ENCODE data around the gene FGFR1OP2. TPM values are rescaled to one million over a fixed set of nuclear protein-coding genes. Genes with fewer than 3 reads are reported as not detected.

FGFR1OP2 gene
- total and polyA plus RNA-seq, 4 donors: 31.4 to 67.4 (median 57.8) TPM

DNA sequence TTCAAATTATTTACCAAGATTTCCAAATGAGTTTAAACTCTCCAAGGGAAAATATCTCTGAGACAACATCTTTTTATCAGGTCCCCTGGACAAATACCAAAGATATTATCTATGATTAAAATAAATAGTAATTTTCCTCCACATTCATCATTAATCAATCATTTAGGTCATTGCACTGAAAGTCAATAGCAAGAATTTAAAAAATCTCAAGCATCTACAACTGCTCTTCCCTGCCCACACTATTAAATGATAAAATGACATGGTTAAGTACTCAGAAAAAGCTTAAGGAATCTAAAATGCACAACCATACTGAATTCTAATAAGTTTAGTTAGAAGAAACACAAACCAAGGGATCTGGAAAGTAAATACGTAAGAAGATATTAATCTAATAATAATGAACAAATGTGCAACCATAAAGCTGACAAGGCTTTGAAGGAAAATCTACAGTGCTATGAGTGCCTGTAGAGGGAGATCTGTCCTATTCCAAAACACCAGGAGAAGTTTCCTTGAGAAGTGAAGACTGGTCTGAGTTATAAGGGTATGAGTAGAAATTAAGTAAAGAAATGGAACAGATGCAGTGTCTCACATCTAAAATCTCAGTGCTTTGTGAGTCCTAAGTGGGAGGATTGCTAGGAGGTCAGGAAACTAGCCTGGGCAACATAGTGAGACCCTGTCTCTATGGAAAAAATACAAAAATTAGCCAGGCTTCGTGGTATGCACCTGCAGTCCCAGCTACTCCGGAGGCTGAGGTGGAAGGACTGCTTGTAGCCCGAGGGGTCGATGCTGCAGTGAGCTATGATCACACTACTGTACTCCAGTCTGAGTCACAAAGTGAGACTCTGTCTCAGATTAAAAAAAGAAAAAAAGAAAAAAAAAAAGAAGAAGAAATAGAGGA lies 19.7 kb upstream of the FGFR1OP2 start:
- WGBS, 2 donors: 75 to 80% methylated on average over 5 of the region's 5 CpGs

DNA sequence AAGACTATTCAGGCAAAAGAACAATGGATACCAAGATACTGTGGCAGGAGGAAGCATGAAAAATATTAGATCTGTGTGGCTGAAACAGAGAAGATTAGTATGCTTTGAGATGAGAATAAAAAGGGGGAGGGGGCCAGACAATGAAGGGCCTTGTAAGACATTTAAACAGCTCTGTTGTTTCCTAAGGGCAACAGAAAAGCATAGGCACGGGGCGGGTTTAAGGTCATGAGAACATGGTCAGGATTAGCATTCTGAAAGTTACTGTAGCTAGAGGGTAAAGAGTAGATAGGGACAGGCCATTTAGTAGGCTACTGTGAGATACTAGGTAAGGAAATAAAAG lies 19.1 kb upstream of the FGFR1OP2 start:
- DNase-seq (no peak), ATAC-seq (ENCODE audit: low FRiP score) (no peak)
- Histone ChIP-seq H3K36me3 (ENCODE audit: control insufficient read depth in 1 of 2, insufficient read depth in 2 of 2, low read length in 1 of 2) (no peaks in the 10 kb centered on the region), H3K27ac (ENCODE audit: low read depth in 1 of 2, low read length in 2 of 2) (no peak overlapping the region), H3K9me3 (ENCODE audit: control insufficient read depth, low read length) (no peaks in the 10 kb centered on the region), H3K4me1 (ENCODE audit: control insufficient read depth in 1 of 2, insufficient read depth in 2 of 2, low read length in 2 of 2) (no peaks in the 10 kb centered on the region), H3K4me3 (ENCODE audit: low read length in 2 of 2) (no peak overlapping the region), H3K27me3 (ENCODE audit: control insufficient read depth in 1 of 2, insufficient read depth in 2 of 2, low read length in 1 of 2) (no peaks in the 10 kb centered on the region)
- intact Hi-C loops (cut with DNase I): no loop called here
- WGBS, 2 donors: 87 to 94% methylated on average over 2 of the region's 2 CpGs

More for the DNA sequence above, 19.7 kb upstream of the FGFR1OP2 start:
- ATAC-seq (ENCODE audit: low FRiP score) (no peak), DNase-seq (no peak)
- Histone ChIP-seq H3K4me3 (ENCODE audit: low read length in 2 of 2) (no peak overlapping the region), H3K27me3 (ENCODE audit: control insufficient read depth in 1 of 2, insufficient read depth in 2 of 2, low read length in 1 of 2) (no peaks in the 10 kb centered on the region), H3K36me3 (ENCODE audit: control insufficient read depth in 1 of 2, insufficient read depth in 2 of 2, low read length in 1 of 2) (no peaks in the 10 kb centered on the region), H3K9me3 (ENCODE audit: control insufficient read depth, low read length) (no peaks in the 10 kb centered on the region), H3K27ac (ENCODE audit: low read depth in 1 of 2, low read length in 2 of 2) (no peak overlapping the region), H3K4me1 (ENCODE audit: control insufficient read depth in 1 of 2, insufficient read depth in 2 of 2, low read length in 2 of 2) (no peaks in the 10 kb centered on the region)
- intact Hi-C loops (cut with DNase I): no loop called here

DNA sequence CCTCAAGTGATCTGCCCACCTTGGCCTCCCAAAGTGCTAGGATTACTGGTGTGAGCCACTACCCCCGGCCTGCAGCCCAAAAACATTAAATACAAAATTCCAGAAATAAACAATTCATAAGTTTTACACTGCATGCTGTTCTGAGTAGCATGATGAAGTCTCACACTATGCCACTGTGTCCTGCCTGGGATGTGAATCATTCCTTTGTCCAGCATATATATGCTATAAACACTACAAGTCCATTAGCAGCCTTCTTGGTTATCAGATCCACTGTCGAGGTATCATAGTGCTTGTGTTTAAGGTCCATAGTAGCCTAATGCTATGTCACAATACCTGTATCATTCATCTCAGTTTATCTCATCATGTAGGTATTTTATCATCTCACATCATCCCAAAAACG lies 16.4 kb upstream of the FGFR1OP2 start:
- H3K9me3 ChIP-seq (ENCODE audit: control insufficient read depth, low read length): no peaks in the 10 kb centered on the region
- no peaks in the 10 kb centered on the region for H3K4me1 ChIP-seq (ENCODE audit: control insufficient read depth in 1 of 2, insufficient read depth in 2 of 2, low read length in 2 of 2)
- H3K36me3 ChIP-seq (ENCODE audit: control insufficient read depth in 1 of 2, insufficient read depth in 2 of 2, low read length in 1 of 2): peaks cover 1 to 7% of the 10 kb centered on the region in 2 donors
- no peak for ATAC-seq (ENCODE audit: low FRiP score)
- intact Hi-C loops (cut with DNase I): no loop called here
- no peak for DNase-seq
- H3K4me3 ChIP-seq (ENCODE audit: low read length in 2 of 2): no peak overlapping the region
- no peak overlapping the region for H3K27ac ChIP-seq (ENCODE audit: low read depth in 1 of 2, low read length in 2 of 2)
- WGBS, 2 donors: 89 to 92% methylated on average over 3 of the region's 3 CpGs
- no peaks in the 10 kb centered on the region for H3K27me3 ChIP-seq (ENCODE audit: control insufficient read depth in 1 of 2, insufficient read depth in 2 of 2, low read length in 1 of 2)

DNA sequence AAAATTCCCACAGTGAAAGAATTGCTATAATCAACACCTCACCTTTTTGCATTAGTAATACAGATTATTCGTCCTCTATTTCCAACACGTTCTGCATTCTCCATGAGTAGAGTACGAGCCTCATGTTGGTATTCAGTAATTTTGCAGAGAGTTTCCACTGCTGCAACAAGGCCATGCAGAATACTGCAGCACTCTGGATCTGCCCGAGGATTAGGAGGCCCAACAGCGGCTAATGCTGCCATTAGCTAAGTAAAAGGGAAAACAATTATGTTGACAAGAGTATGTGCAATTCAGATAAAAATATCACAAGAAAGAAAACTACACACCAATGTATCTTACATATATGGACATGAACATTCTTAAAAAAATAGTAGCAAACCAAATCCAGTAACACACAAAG lies 9.6 kb upstream of the FGFR1OP2 start:
- H3K4me3 ChIP-seq (ENCODE audit: low read length in 2 of 2): no peak overlapping the region
- ATAC-seq (ENCODE audit: low FRiP score) (no peak), DNase-seq (no peak)
- WGBS, 2 donors: 91 to 93% methylated on average over 5 of the region's 5 CpGs
- no peaks in the 10 kb centered on the region for H3K9me3 ChIP-seq (ENCODE audit: control insufficient read depth, low read length)
- H3K27me3 ChIP-seq (ENCODE audit: control insufficient read depth in 1 of 2, insufficient read depth in 2 of 2, low read length in 1 of 2): no peaks in the 10 kb centered on the region
- no peaks in the 10 kb centered on the region for H3K4me1 ChIP-seq (ENCODE audit: control insufficient read depth in 1 of 2, insufficient read depth in 2 of 2, low read length in 2 of 2)
- intact Hi-C loops (cut with DNase I): no loop called here
- no peak overlapping the region for H3K27ac ChIP-seq (ENCODE audit: low read depth in 1 of 2, low read length in 2 of 2)
- H3K36me3 ChIP-seq (ENCODE audit: control insufficient read depth in 1 of 2, insufficient read depth in 2 of 2, low read length in 1 of 2): peaks cover 1 to 10% of the 10 kb centered on the region in 2 donors

DNA sequence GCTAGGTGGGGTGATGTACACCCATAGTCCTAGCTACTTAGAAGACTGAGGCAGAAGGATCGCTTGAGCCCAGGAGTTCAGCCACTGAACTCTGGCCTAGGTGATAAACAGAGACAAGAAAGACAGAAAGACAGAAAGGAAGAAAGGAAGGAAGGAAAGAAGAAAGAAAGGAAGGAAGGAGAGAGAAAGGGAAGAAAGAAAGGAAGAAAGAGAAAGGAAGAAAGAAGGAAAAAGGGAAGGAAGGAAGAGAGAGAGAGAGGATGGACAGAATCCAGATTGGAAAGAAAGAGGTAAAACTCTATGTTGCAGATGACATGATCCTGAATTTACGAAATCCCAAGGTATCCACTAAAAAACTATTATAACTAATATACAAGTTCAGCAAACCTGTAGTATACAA lies 8.7 kb upstream of the FGFR1OP2 start:
- intact Hi-C loops (cut with DNase I): no loop called here
- H3K36me3 ChIP-seq (ENCODE audit: control insufficient read depth in 1 of 2, insufficient read depth in 2 of 2, low read length in 1 of 2): peaks cover 1 to 10% of the 10 kb centered on the region in 2 donors
- no peak overlapping the region for H3K4me3 ChIP-seq (ENCODE audit: low read length in 2 of 2)
- no peaks in the 10 kb centered on the region for H3K4me1 ChIP-seq (ENCODE audit: control insufficient read depth in 1 of 2, insufficient read depth in 2 of 2, low read length in 2 of 2)
- H3K27me3 ChIP-seq (ENCODE audit: control insufficient read depth in 1 of 2, insufficient read depth in 2 of 2, low read length in 1 of 2): no peaks in the 10 kb centered on the region
- ATAC-seq (ENCODE audit: low FRiP score) (no peak), DNase-seq (no peak)
- no peak overlapping the region for H3K27ac ChIP-seq (ENCODE audit: low read depth in 1 of 2, low read length in 2 of 2)
- 99 to 100% methylated on average over 2 of the region's 2 CpGs for WGBS, 2 donors
- no peaks in the 10 kb centered on the region for H3K9me3 ChIP-seq (ENCODE audit: control insufficient read depth, low read length)

DNA sequence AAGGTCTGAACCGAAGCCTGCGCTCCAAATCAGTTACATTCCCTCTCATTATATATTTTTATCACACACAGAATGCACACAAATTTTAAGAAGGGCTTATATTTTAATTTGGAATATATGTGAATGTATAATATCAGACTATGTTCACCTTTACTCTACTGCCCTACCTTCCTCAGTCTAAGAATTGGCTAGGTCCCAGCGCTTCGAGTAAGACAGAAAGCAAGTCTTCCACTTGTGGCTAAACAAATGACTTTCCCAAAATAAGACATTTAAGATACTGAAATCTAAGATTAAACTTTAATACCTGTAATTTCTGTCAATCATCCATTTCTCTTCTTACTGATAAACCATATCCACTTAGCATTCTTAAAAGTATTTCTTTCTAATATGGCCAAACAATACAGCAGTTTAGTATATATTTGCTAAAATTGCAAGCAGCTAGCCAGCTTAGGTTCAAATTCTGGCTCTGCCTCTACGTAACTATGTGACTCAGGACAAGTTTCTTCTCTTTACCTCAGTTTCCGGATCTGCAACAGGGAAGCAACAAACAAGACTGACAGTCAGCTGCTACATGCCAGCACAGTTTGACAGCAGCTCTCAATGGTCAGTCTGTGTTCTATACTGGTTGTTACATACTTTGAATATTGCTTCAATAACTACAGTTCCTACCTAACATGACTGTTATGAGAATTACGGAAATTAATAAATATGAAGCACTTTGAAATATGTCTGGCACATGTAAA lies 2.5 kb upstream of the FGFR1OP2 start:
- DNase-seq: no peak
- H3K9me3 ChIP-seq (ENCODE audit: control insufficient read depth, low read length): no peaks in the 10 kb centered on the region
- no peak for ATAC-seq (ENCODE audit: low FRiP score)
- intact Hi-C loops (cut with DNase I): loop anchor here (5.0 kb wide), 1 partner anchor 76 kb away; the partner anchor contains the start of gene TM7SF3 (in 2 of the 2)
- H3K4me3 ChIP-seq (ENCODE audit: low read length in 2 of 2): no peak overlapping the region
- WGBS, 2 donors: 73 to 74% methylated on average over 7 of the region's 7 CpGs
- no peak overlapping the region for H3K27ac ChIP-seq (ENCODE audit: low read depth in 1 of 2, low read length in 2 of 2)
- peaks cover 0 to 3% of the 10 kb centered on the region in 2 donors for H3K36me3 ChIP-seq (ENCODE audit: control insufficient read depth in 1 of 2, insufficient read depth in 2 of 2, low read length in 1 of 2)
- no peaks in the 10 kb centered on the region for H3K4me1 ChIP-seq (ENCODE audit: control insufficient read depth in 1 of 2, insufficient read depth in 2 of 2, low read length in 2 of 2)
- no peaks in the 10 kb centered on the region for H3K27me3 ChIP-seq (ENCODE audit: control insufficient read depth in 1 of 2, insufficient read depth in 2 of 2, low read length in 1 of 2)

DNA sequence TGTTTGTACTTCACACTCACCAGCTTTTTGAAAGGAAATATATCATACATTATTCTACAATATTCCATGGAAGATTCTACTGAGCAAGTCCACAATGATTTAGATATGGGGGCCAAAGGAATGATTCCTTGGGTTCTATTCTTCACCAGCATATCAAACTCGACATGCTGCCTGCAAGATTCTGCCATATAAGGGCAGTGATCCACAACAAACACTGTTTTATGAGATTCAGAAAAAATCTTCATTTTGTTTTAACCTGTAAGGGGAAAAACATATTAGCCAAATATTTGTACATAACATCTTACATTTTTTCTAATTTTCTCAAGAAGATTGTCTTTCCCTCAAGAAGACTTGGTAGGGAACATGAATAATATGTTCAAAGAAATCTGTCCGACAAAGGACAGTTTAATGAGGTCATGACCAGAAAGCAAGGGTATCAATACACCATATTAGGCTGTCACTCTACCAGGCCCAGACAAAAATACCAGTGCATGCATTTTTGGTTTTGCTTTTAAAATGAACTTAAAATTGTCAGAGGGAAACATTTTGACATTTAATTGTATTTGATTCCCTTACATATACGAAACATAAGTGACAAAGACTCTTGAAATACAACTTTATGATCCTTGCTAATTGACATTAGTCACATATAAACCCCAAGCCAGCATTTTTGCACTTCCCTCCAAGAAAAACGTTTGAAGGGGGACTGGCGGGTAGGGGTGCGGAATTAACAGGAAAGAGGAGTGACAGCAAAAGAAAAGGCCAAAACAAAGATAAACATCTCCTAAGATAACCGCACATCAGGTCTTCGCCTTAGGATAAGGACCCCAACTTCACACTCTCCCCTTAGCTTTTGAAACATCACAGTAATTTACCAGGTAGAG lies 1.5 kb upstream of the FGFR1OP2 start:
- no peaks in the 10 kb centered on the region for H3K27me3 ChIP-seq (ENCODE audit: control insufficient read depth in 1 of 2, insufficient read depth in 2 of 2, low read length in 1 of 2)
- DNase-seq (no peak), ATAC-seq (ENCODE audit: low FRiP score) (no peak)
- 7 to 8% methylated on average over 8 of the region's 8 CpGs for WGBS, 2 donors
- no peaks in the 10 kb centered on the region for H3K4me1 ChIP-seq (ENCODE audit: control insufficient read depth in 1 of 2, insufficient read depth in 2 of 2, low read length in 2 of 2)
- intact Hi-C loops (cut with DNase I): loop anchor here (5.0 kb wide), 1 partner anchor 76 kb away; the partner anchor contains the start of gene TM7SF3 (in 2 of the 2)
- peak overlapping the region; percentile 52 to 53 for H3K4me3 ChIP-seq (ENCODE audit: low read length in 2 of 2)
- H3K27ac ChIP-seq (ENCODE audit: low read depth in 1 of 2, low read length in 2 of 2): no peak overlapping the region
- peaks cover 0 to 3% of the 10 kb centered on the region in 2 donors for H3K36me3 ChIP-seq (ENCODE audit: control insufficient read depth in 1 of 2, insufficient read depth in 2 of 2, low read length in 1 of 2)
- H3K9me3 ChIP-seq (ENCODE audit: control insufficient read depth, low read length): no peaks in the 10 kb centered on the region

DNA sequence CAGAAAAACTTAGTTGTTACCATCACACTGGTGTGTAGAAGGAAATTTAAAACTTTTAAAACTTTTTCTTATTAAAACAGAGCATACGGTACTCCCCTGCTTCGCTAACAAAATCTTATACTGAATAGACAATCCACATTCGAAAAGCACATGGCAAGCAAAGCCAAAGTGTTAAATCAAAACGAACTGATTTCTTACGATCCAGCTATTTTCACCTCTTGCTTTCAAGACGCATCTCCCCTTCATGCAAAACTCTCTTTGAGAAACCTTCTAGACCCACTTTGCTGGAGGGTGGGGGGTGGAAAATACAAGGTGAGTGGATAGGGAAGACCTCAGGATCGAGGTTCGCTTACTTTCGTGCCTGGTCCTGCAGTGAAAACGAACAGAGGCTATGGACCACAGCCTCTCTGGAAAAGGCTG lies 817 bp upstream of the FGFR1OP2 start:
- DNase-seq (no peak), ATAC-seq (ENCODE audit: low FRiP score) (no peak)
- Histone ChIP-seq H3K27ac (ENCODE audit: low read depth in 1 of 2, low read length in 2 of 2) (peak overlapping the region in 1 of 2 donors; percentile 41), H3K4me1 (ENCODE audit: control insufficient read depth in 1 of 2, insufficient read depth in 2 of 2, low read length in 2 of 2) (no peaks in the 10 kb centered on the region), H3K27me3 (ENCODE audit: control insufficient read depth in 1 of 2, insufficient read depth in 2 of 2, low read length in 1 of 2) (no peaks in the 10 kb centered on the region), H3K36me3 (ENCODE audit: control insufficient read depth in 1 of 2, insufficient read depth in 2 of 2, low read length in 1 of 2) (peaks cover 0 to 1% of the 10 kb centered on the region in 2 donors), H3K4me3 (ENCODE audit: low read length in 2 of 2) (peak overlapping the region; percentile 52 to 53), H3K9me3 (ENCODE audit: control insufficient read depth, low read length) (no peaks in the 10 kb centered on the region)
- intact Hi-C loops (cut with DNase I): loop anchor here (5.0 kb wide), 1 partner anchor 75 kb away; the partner anchor contains the start of gene TM7SF3 (in 2 of the 2)
- 0 to 1% methylated on average over 10 of the region's 10 CpGs for WGBS, 2 donors

All from aorta (tissue), 5 donors.